ENCODE measurements around the gene FAM193A. TPM values are rescaled to one million over a fixed set of nuclear protein-coding genes. Genes with fewer than 3 reads are reported as not detected.
A peak's percentile ranks its signal among the peaks of the same experiment; 100 is the strongest.
"Not testable (repeated sequence)": the region's sequence is repeated elsewhere in the genome, so short reads cannot be mapped to it uniquely, and the experiment has no call there.

Gene FAM193A
- total and polyA plus RNA-seq, 11 donors, result 9.7 to 21.0 (median 16.3) TPM

- H3K9me3 ChIP-seq, result no peaks in the 10 kb centered on the region
- peak in 1 of 5 donors; percentile 33 for DNase-seq
- ATAC-seq, result no peak
- peaks cover 0 to 86% (median 72%) of the 10 kb centered on the region in 9 donors for H3K36me3 ChIP-seq
- intact Hi-C loops (cut with DNase I), result no loop called here
- no peak for TF ChIP-seq POLR2A (IDR thresholded peaks at IDR 0.05)
- TF ChIP-seq CTCF (IDR thresholded peaks at IDR 0.05), result no peak
- no peak overlapping the region for H3K27ac ChIP-seq
- no peak overlapping the region for H3K4me3 ChIP-seq
- no peaks in the 10 kb centered on the region for H3K27me3 ChIP-seq
- peaks cover 0 to 9% (median under 1%) of the 10 kb centered on the region in 12 donors for H3K4me1 ChIP-seq
- WGBS, 4 donors, result 80 to 87% (median 84%) methylated on average over 8 to 13 of the region's 13 CpGs
Observed at GRCh38 chr4:2510351-2511259, 25.8 kb upstream of the FAM193A start.

DNA sequence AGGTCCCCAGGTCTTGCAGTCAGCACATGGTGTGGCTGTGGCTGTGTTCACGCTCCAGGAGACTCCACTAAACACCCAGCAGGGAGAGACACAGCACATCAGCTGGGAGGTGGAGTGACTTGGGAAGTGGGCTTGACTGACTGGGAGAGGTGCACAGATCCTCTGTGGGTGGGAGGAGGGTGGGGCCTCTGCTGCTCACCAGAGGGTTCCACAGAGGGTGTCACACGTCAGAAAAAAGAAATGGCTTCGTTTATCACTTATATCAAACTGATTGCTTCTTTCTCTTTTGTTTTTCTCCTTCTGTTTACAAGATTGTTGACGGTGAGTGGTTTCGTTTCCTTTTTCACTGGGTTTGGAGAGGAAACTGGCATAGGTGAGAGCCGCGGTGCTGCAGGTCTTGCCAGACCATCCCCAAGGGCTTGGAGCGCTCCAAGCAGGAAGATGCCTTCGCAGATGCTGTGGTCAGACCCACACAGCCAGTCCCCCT lies 24.8 kb upstream of the FAM193A start:
- TF ChIP-seq POLR2A (IDR thresholded peaks at IDR 0.05) (no peak), CTCF (IDR thresholded peaks at IDR 0.05) (no peak)
- DNase-seq, result peak in 1 of 5 donors; percentile 20
- 59 to 72% (median 66%) methylated on average over 9 of the region's 9 CpGs for WGBS, 4 donors
- H3K9me3 ChIP-seq, result no peaks in the 10 kb centered on the region
- H3K4me1 ChIP-seq, result peaks cover 0 to 20% (median 11%) of the 10 kb centered on the region in 12 donors
- H3K36me3 ChIP-seq, result peaks cover 0 to 84% (median 70%) of the 10 kb centered on the region in 9 donors
- H3K27ac ChIP-seq, result no peak overlapping the region
- no peak for ATAC-seq
- no peak overlapping the region for H3K4me3 ChIP-seq
- intact Hi-C loops (cut with DNase I), result no loop called here
- H3K27me3 ChIP-seq, result no peaks in the 10 kb centered on the region

DNA sequence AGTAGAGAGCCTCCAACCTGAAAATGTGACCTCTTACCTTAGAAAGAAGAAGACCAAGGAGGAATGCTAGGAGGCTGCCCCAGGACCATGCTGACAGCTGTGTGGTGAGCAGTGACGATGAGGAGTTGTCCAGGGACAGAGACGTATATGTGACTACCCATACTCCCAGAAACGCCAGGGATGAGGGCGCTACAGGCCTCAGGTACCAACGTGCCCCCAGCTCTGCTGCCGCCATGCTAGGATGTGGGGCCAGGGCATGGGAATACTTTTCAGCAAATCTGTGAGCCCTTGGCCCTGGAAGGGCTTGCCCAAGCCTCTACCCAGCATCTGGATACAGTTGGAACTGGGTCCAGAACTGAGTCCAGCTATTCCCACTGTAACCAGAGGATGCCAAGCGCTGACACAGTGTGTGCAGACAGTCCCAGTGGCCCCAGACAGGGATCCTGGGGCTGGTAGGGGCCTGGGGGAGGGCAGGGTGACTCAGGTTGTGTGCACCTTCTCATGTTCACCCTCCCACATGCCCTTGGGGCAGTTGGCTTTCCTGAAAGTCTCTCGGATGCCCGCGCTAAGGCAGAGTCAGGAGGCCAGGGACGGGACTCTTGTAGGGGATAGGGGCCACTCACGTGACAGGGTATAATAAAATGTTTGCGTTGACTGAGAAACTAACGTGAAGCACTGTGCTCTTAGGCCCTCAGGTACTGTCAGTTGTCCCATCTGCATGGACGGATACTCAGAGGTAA lies 23.9 kb upstream of the FAM193A start:
- TF ChIP-seq POLR2A (IDR thresholded peaks at IDR 0.05), result no peak
- TF ChIP-seq CTCF (IDR thresholded peaks at IDR 0.05), result no peak
- DNase-seq (peak in 1 of 5 donors; percentile 29), ATAC-seq (no peak)
- WGBS, 4 donors, result 91 to 95% (median 93%) methylated on average over 14 to 15 of the region's 15 CpGs
- Histone ChIP-seq H3K4me1 (peaks cover 0 to 27% (median 14%) of the 10 kb centered on the region in 12 donors), H3K9me3 (no peaks in the 10 kb centered on the region), H3K27ac (no peak overlapping the region), H3K36me3 (peaks cover 0 to 77% (median 65%) of the 10 kb centered on the region in 9 donors), H3K27me3 (no peaks in the 10 kb centered on the region), H3K4me3 (no peak overlapping the region)
- intact Hi-C loops (cut with DNase I), result no loop called here

- Histone ChIP-seq H3K4me1 (peaks cover 0 to 30% (median 14%) of the 10 kb centered on the region in 12 donors), H3K36me3 (peaks cover 0 to 69% (median 55%) of the 10 kb centered on the region in 9 donors)
- H3K27me3 ChIP-seq; H3K9me3 ChIP-seq; intact Hi-C loops (cut with DNase I); DNase-seq; ATAC-seq; H3K27ac ChIP-seq; H3K4me3 ChIP-seq: not testable (repeated sequence)
- WGBS, 4 donors, result 84 to 87% (median 86%) methylated on average over 9 of the region's 9 CpGs
Observed at GRCh38 chr4:2514193-2514592, 22.3 kb upstream of the FAM193A start.

DNA sequence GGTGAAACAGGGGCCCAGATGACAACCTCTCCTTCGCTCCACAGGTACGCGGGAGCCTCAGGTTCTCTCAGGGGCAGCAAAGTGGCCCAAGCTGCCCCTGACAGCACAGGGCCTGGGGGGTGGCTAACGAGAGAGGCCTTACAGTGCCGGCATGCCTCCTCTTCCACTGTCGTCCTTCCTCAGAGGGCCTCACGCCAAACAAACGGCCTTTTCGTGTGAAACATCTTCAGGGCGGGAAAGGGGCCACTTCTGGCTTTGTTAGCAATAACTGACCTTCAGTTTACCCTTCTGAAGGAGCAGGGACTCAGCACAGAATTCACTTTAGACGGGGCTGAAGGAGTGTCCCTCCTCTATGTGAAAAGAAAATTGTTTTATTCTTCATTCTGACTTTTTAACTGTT lies 21.5 kb upstream of the FAM193A start:
- intact Hi-C loops (cut with DNase I); ATAC-seq: not testable (repeated sequence)
- peaks cover 0 to 63% (median 47%) of the 10 kb centered on the region in 9 donors for H3K36me3 ChIP-seq

More for the DNA sequence above, 21.5 kb upstream of the FAM193A start:
- not testable (repeated sequence) for H3K27me3 ChIP-seq, DNase-seq, H3K4me3 ChIP-seq, H3K9me3 ChIP-seq, H3K27ac ChIP-seq
- WGBS, 4 donors, result 75 to 87% (median 78%) methylated on average over 5 to 11 of the region's 11 CpGs
- H3K4me1 ChIP-seq, result peaks cover 0 to 30% (median 14%) of the 10 kb centered on the region in 12 donors
